ENCODE data around the gene GARIN3. TPM values are rescaled to one million over a fixed set of nuclear protein-coding genes. Genes with fewer than 3 reads are reported as not detected.
"Not testable (repeated sequence)": the region's sequence is repeated elsewhere in the genome, so short reads cannot be mapped to it uniquely, and the experiment has no call there.

GARIN3 gene
- not detected for total RNA-seq

GRCh38 chr5:157166214-157167213 lies at the start of gene GARIN3:
Gene GARIN3, minus strand, starts transcription at chr5:157166264. Its CDS starts 96 bp downstream, at chr5:157166168.
- H3K4me1 Mint-ChIP-seq: peaks cover 69% of the 10 kb centered on the region
- H3K27ac Mint-ChIP-seq: peak within 1 kb of the TSS; percentile 83
- H3K27me3 Mint-ChIP-seq: no peaks in the 10 kb centered on the region
- peak within 1 kb of the TSS; percentile 53 for H3K4me3 Mint-ChIP-seq
- peaks cover 16% of the 10 kb centered on the region for H3K9me3 Mint-ChIP-seq
- ChIA-PET POLR2A (interaction anchor here (0.7 to 1.0 kb wide), 3 partner anchors 9 to 57 kb away, joined by 3 to 6 read pairs (median 4); no protein-coding TSS in a partner anchor), CTCF (interaction anchor here (0.5 to 3.3 kb wide), 9 partner anchors 9 to 336 kb away, joined by 3 to 21 read pairs (median 4); no protein-coding TSS in a partner anchor)
- peaks cover 21% of the 10 kb centered on the region for H3K36me3 Mint-ChIP-seq (ENCODE audit: low read depth)
- no peak for DNase-seq

GRCh38 chr5:157215514-157216167 lies 49.6 kb upstream of the GARIN3 start:
- ChIA-PET CTCF (interaction anchor here (1.5 to 2.0 kb wide), 6 partner anchors 11 to 73 kb away, joined by 3 to 9 read pairs (median 4); partner anchors contain the start of gene MED7), POLR2A (no interaction called here)
- DNase-seq: no peak
- Mint-ChIP-seq H3K27me3 (no peaks in the 10 kb centered on the region), H3K36me3 (ENCODE audit: low read depth) (peaks cover 99% of the 10 kb centered on the region), H3K27ac (peak overlapping the region; percentile 83), H3K4me3 (peak overlapping the region; percentile 57), H3K4me1 (peaks cover 99% of the 10 kb centered on the region), H3K9me3 (peaks cover 10% of the 10 kb centered on the region)

GRCh38 chr5:157214861-157215513 lies 48.9 kb upstream of the GARIN3 start:
- CTCF ChIA-PET: interaction anchor here (1.5 to 1.9 kb wide), 4 partner anchors 10 to 72 kb away, joined by 3 to 4 read pairs (median 4); partner anchors contain the start of gene MED7
- H3K36me3 Mint-ChIP-seq (ENCODE audit: low read depth): peaks cover 97% of the 10 kb centered on the region

GRCh38 chr5:157214415-157214814 lies 48.4 kb upstream of the GARIN3 start:
- Mint-ChIP-seq H3K36me3 (ENCODE audit: low read depth) (peaks cover 97% of the 10 kb centered on the region), H3K27me3 (no peaks in the 10 kb centered on the region), H3K4me1 (peaks cover 97% of the 10 kb centered on the region), H3K4me3 (peak overlapping the region; percentile 57), H3K9me3 (peaks cover 10% of the 10 kb centered on the region), H3K27ac (peak overlapping the region; percentile 83)
- no peak for DNase-seq
- CTCF ChIA-PET: interaction anchor here (1.1 to 1.9 kb wide), 4 partner anchors 11 to 72 kb away, joined by 3 to 4 read pairs (median 4); partner anchors contain the start of gene MED7
- POLR2A ChIA-PET: no interaction called here

More at GRCh38 chr5:157214861-157215513, 48.9 kb upstream of the GARIN3 start:
- peak overlapping the region; percentile 57 for H3K4me3 Mint-ChIP-seq
- peak; percentile 58 for DNase-seq
- POLR2A ChIA-PET: no interaction called here
- peaks cover 10% of the 10 kb centered on the region for H3K9me3 Mint-ChIP-seq
- H3K4me1 Mint-ChIP-seq: peaks cover 97% of the 10 kb centered on the region
- H3K27me3 Mint-ChIP-seq: no peaks in the 10 kb centered on the region
- peak overlapping the region; percentile 83 for H3K27ac Mint-ChIP-seq

DNA sequence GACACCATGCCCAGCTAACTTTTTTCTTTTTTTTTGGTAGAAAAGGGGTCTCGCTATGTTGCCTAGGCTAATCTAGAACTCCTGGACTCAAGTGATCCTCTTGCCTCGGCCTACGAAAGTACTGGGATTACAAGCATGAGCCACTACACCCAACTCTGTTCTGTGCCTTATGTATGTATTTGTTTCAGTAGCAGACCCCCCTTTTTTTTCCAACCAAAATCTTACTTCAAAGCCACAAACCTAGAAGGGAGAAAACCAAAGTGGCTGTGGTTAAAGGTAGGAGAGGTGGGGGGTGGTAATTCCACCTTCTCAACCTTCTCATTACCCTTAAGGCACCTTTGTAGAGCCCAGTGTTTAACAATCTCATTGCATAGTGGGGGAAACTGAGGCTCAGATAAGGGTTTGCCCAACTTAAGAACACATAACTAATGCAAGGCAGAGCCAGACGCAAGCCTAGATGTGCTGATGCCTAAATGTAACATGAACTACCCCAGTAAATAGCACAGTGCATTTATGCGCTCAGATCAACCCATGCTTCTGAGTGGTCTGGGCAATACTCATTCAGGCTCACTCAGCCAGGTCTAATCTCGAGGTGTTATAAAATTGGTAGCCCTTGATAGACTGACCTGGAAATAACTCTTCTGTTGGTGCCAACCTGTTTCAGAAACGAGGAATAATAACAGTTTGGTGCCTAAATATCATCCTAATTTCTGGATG lies 47.6 kb upstream of the GARIN3 start:
- ChIA-PET POLR2A (interaction anchor here (0.8 kb wide), 1 partner anchor 32 kb away, joined by 4 read pairs; no protein-coding TSS in a partner anchor), CTCF (interaction anchor here (1.1 to 1.9 kb wide), 3 partner anchors 10 to 71 kb away, joined by 3 to 4 read pairs (median 3); partner anchors contain the start of gene MED7)
- Mint-ChIP-seq H3K4me3 (peak overlapping the region; percentile 42), H3K9me3 (peaks cover 10% of the 10 kb centered on the region), H3K27ac (peak overlapping the region; percentile 83), H3K4me1 (peaks cover 96% of the 10 kb centered on the region), H3K36me3 (ENCODE audit: low read depth) (peaks cover 96% of the 10 kb centered on the region), H3K27me3 (no peaks in the 10 kb centered on the region)
- no peak for DNase-seq

GRCh38 chr5:157212307-157212706 lies 46.2 kb upstream of the GARIN3 start:
- Mint-ChIP-seq H3K4me3 (no peak overlapping the region), H3K4me1 (peaks cover 95% of the 10 kb centered on the region)

DNA sequence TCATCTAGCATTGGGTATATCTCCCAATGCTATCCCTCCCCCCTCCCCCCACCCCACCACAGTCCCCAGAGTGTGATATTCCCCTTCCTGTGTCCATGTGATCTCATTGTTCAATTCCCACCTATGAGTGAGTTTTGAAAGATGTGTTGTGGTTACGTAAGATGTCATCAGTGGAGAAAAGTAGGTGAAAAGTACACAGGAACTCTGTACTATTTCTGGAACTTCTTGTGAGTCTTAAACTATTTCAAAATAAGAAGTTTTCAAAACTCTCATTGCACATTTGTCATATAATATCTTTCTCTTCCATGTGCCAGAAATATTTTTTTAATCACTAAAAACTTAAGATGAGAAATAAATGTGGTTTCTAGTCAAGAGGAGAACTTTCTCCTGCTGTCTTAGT lies 44.6 kb upstream of the GARIN3 start:
- H3K4me3 Mint-ChIP-seq, H3K27me3 Mint-ChIP-seq, DNase-seq, POLR2A ChIA-PET: not testable (repeated sequence)
- Mint-ChIP-seq H3K36me3 (ENCODE audit: low read depth) (peaks cover 95% of the 10 kb centered on the region), H3K4me1 (peaks cover 93% of the 10 kb centered on the region), H3K9me3 (peaks cover 14% of the 10 kb centered on the region), H3K27ac (peak overlapping the region; percentile 86)
- CTCF ChIA-PET: interaction anchor here (0.7 kb wide), 1 partner anchor 53 kb away, joined by 3 read pairs; no protein-coding TSS in a partner anchor

More at GRCh38 chr5:157212307-157212706, 46.2 kb upstream of the GARIN3 start:
- H3K27ac Mint-ChIP-seq: peak overlapping the region; percentile 86
- POLR2A ChIA-PET: no interaction called here
- no peaks in the 10 kb centered on the region for H3K27me3 Mint-ChIP-seq
- peaks cover 10% of the 10 kb centered on the region for H3K9me3 Mint-ChIP-seq
- CTCF ChIA-PET: interaction anchor here (0.6 to 1.4 kb wide), 5 partner anchors 13 to 425 kb away, joined by 3 to 6 read pairs (median 3); no protein-coding TSS in a partner anchor
- peaks cover 96% of the 10 kb centered on the region for H3K36me3 Mint-ChIP-seq (ENCODE audit: low read depth)
- DNase-seq: no peak

DNA sequence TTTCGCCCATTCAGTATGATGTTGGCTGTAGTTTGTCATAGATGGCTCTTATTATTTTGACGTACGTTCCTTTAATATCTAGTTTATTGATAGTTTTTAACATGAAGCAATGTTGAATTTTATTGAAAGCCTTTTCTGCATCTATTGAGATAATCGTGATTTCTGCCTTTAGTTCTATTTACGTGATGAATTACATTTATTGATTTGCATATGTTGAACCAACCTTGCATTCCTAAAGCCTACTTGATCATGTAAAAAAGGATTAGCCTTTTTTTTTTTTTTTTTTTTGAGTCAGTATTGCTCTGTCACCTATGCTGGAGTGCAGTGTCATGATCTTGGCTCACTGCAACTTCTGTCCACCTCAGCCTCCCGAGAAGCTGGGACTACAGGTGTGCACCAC lies 39.6 kb upstream of the GARIN3 start:
- Mint-ChIP-seq H3K27ac (no peak overlapping the region), H3K27me3 (no peaks in the 10 kb centered on the region), H3K4me1 (peaks cover 83% of the 10 kb centered on the region), H3K9me3 (peaks cover 7% of the 10 kb centered on the region), H3K36me3 (ENCODE audit: low read depth) (peaks cover 84% of the 10 kb centered on the region), H3K4me3 (peak overlapping the region; percentile 30)
- CTCF ChIA-PET: interaction anchor here (1.3 to 3.0 kb wide), 5 partner anchors 11 to 45 kb away, joined by 3 to 16 read pairs (median 6); no protein-coding TSS in a partner anchor
- no peak for DNase-seq
- POLR2A ChIA-PET: no interaction called here

DNA sequence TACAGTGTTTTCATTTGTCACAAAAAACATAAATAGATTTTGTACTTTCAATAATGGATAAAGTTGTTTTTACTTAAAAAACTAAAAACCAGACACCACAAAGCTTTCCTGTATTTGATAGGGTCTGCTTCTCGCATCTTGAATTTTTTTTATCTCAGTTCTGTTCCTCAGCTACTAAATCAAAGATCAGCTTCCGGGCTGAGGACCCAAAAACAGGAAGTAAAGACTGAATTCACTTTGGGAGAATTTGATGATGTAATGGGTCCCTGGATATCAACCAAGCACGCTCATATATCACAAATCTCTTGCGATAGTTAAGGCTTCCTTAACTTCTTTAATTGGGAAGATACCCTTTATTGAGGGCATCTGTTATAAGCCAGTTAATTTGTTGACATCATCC lies 38.7 kb upstream of the GARIN3 start:
- DNase-seq: no peak
- Mint-ChIP-seq H3K4me1 (peaks cover 85% of the 10 kb centered on the region), H3K27ac (peak overlapping the region; percentile 75), H3K4me3 (peak overlapping the region; percentile 3), H3K36me3 (ENCODE audit: low read depth) (peaks cover 87% of the 10 kb centered on the region), H3K9me3 (peaks cover 7% of the 10 kb centered on the region), H3K27me3 (no peaks in the 10 kb centered on the region)
- POLR2A ChIA-PET: no interaction called here
- CTCF ChIA-PET: interaction anchor here (0.8 to 3.0 kb wide), 5 partner anchors 10 to 57 kb away, joined by 3 to 16 read pairs (median 4); no protein-coding TSS in a partner anchor

GRCh38 chr5:157203417-157203816 lies 37.4 kb upstream of the GARIN3 start:
- Mint-ChIP-seq H3K36me3 (ENCODE audit: low read depth) (peaks cover 87% of the 10 kb centered on the region), H3K27ac (peak overlapping the region; percentile 75), H3K27me3 (no peaks in the 10 kb centered on the region), H3K9me3 (peaks cover 7% of the 10 kb centered on the region), H3K4me3 (peak overlapping the region; percentile 34), H3K4me1 (peaks cover 86% of the 10 kb centered on the region)
- CTCF ChIA-PET: interaction anchor here (0.8 to 3.0 kb wide), 4 partner anchors 10 to 13 kb away, joined by 3 to 16 read pairs (median 4); no protein-coding TSS in a partner anchor
- POLR2A ChIA-PET: no interaction called here
- DNase-seq: peak; percentile 44

DNA sequence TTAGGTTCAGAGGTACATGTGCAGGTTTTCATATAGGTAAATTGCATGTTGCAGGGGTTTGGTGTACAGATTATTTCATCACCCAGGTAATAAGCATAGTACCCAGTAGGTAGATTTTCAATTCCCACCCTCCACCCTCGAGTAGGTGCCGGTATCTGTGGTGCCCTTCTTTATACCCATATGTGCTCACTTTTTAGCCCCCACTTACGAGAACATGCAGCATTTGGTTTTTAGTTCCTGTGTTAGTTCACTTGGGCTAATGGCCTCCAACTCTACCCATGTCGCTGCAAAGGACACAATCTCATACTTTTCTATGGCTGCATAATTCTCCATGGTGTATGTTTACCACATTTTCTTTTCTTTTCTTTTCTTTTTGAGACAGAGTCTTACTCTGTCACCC lies 35.8 kb upstream of the GARIN3 start:
- POLR2A ChIA-PET: no interaction called here

More for the DNA sequence above, 35.8 kb upstream of the GARIN3 start:
- no peak for DNase-seq
- Mint-ChIP-seq H3K4me3 (peak overlapping the region; percentile 67), H3K36me3 (ENCODE audit: low read depth) (peaks cover 86% of the 10 kb centered on the region), H3K4me1 (peaks cover 88% of the 10 kb centered on the region), H3K27me3 (no peaks in the 10 kb centered on the region), H3K27ac (peak overlapping the region; percentile 84), H3K9me3 (peaks cover 9% of the 10 kb centered on the region)
- CTCF ChIA-PET: no interaction called here
